Panc1 (cell line): ENCODE data around the gene NFKBIB. TPM values are rescaled to one million over a fixed set of nuclear protein-coding genes. Genes with fewer than 3 reads are reported as not detected.

Experiments
- ATAC-seq: fragments of 200-7000 bp; cut with Tn5 transposase; 2 replicates; pipeline ENCODE4 v1.9.1; 2020; ENCODE audit warnings: mild to moderate bottlenecking, moderate library complexity
- BruUV-seq: library from RNA; stranded (reverse); fragments of 400-500 nt; replicated peaks from 2 replicates; lab custom pipeline; 2021; lab: Mats Ljungman, UMichigan
- CTCF ChIA-PET: fragments of 300-600 bp; sonication (Branson Sonifier 250); formaldehyde crosslinking; loops from one replicate; lab custom pipeline; 2022; ENCODE audit warnings: antibody characterized with exemption; lab: Charles Lee
- POLR2A ChIA-PET: fragments of 300-600 bp; sonication (Branson Sonifier 250); formaldehyde crosslinking; loops from one replicate; lab custom pipeline; 2022; ENCODE audit warnings: antibody characterized with exemption; lab: Charles Lee
- DNase-seq: peaks from one replicate; pipeline ENCODE4 v3.0.0-alpha.2; 2010; ENCODE audit warnings: low read depth, low spot score
- H3K27ac ChIP-seq: 2 replicates; pipeline ENCODE4 v1.5.1; 2011; ENCODE audit warnings: mild to moderate bottlenecking, low read length, inconsistent platforms
- H3K27me3 ChIP-seq: fragments of 200-500 bp; sonication (Bioruptor generic); 2 replicates; pipeline ENCODE4 v1.6.0; 2014; ENCODE audit warnings: low read length, inconsistent platforms; ENCODE audit not compliant: control insufficient read depth, insufficient read depth
- H3K36me3 ChIP-seq: fragments of 200-500 bp; sonication (Bioruptor generic); 2 replicates; pipeline ENCODE4 v1.5.1; 2014; ENCODE audit warnings: inconsistent platforms, mild to moderate bottlenecking, low read length, moderate library complexity; ENCODE audit not compliant: control insufficient read depth, insufficient read depth
- H3K4me1 ChIP-seq: 2 replicates; pipeline ENCODE4 v1.5.1; 2011; ENCODE audit warnings: inconsistent platforms, mild to moderate bottlenecking, low read length, moderate library complexity; ENCODE audit not compliant: control insufficient read depth, insufficient read depth
- H3K4me3 ChIP-seq, 2 experiments: 2 replicates each; pipeline ENCODE4 v1.5.1; 2011 to 2012; ENCODE audit warnings: low read depth in 2 of 2, low read length in 2 of 2, mild to moderate bottlenecking in 2 of 2, inconsistent platforms in 1 of 2, moderate library complexity in 1 of 2
- H3K9me3 ChIP-seq: fragments of 200-500 bp; sonication (Bioruptor generic); 2 replicates; pipeline ENCODE4 v1.5.1; 2014; ENCODE audit warnings: low read depth, mild to moderate bottlenecking, inconsistent platforms, low read length, moderate library complexity; ENCODE audit not compliant: control insufficient read depth, insufficient read depth
- POLR2AphosphoS5 ChIP-seq: IDR thresholded peaks from 2 replicates; pipeline ENCODE4 v1.6.1; 2012; ENCODE audit warnings: mild to moderate bottlenecking, low read depth, low read length, moderate library complexity
- SIN3A ChIP-seq: IDR thresholded peaks from 2 replicates; pipeline ENCODE4 v1.6.1; 2012; ENCODE audit warnings: low read depth, mild to moderate bottlenecking, low read length, moderate library complexity, borderline replicate concordance; ENCODE audit not compliant: insufficient read depth
- TCF7L2 ChIP-seq: IDR thresholded peaks from 2 replicates; pipeline ENCODE4 v1.6.1; 2011; ENCODE audit warnings: mild to moderate bottlenecking, low read depth, low read length, inconsistent platforms
- in situ Hi-C: cut with HindIII; loops from 2 replicates; pipeline ENCODE4 v1.10.0; 2016; ENCODE audit warnings: low sequenced_read_pairs, low pct_unique_long_range_greater_than_20kb
- intact Hi-C: fragments of 100-400 bp; cut with micrococcal nuclease; formaldehyde crosslinking; loops from one replicate; pipeline ENCODE4 v1.10.0; 2022; ENCODE audit not compliant: unreplicated experiment
- total RNA-seq: library from RNA; stranded (reverse); gene quantifications from one replicate; pipeline ENCODE4 v1.2.1, GENCODE V29; 2021; ENCODE audit not compliant: unreplicated experiment
- TF ChIP-seq, protein P1 (sequence below), 2 experiments: IDR thresholded peaks; 2 replicates each; pipeline ENCODE4 v1.6.1; 2011 to 2012; ENCODE audit warnings: low read depth in 2 of 2, control low read depth in 1 of 2, low read length in 1 of 2, mild to moderate bottlenecking in 1 of 2, moderate library complexity in 1 of 2; ENCODE audit not compliant: insufficient read depth in 1 of 2
- TF ChIP-seq, protein P2 (sequence below): fragments of 450-650 bp; IDR thresholded peaks from 2 replicates; pipeline ENCODE4 v1.5.1; 2017; ENCODE audit warnings: mild to moderate bottlenecking

Gene NFKBIB
- total RNA-seq, 1 experiment from 2014 or later: 185 TPM

DNA sequence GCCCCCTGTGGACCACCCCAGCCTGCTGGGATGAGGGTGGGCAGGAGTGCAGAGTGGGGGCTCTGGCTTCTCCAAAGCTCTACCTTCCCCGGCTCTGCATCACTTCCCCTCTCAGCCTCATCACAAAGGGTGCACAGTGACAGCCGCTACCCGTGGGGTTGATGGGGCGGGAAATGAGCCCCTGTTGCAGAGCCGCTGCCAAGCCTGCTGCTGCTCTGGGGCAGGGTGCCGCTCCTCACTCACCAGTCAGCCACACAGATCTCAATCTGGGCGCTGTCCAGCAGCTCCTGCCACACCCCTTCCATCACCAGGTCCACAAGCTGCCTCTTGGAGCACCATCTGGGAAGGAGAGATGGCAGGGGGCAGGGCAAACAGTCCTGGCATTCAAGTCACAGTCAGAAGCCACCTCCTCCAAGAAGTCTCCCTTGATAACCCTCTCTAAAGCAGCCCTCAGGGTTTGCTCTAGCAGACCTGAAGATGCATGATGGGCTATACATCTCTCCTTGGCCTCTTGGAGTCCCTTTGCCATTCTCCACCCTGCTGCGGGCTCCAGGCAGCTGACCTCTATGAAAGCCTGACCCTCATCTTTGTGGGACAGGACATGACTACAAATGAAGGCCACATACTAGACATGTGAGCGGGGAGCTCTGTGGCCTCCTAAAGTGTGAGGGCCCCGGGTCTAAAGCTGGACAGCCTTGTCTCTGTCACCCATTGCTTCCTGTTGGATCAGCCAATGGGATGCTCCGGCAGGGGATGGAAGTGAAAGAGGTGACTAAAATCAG is 46.7 kb downstream of the NFKBIB start:
- ChIA-PET CTCF (interaction anchor here (0.5 to 0.7 kb wide), 2 partner anchors 226 to 422 kb away, joined by 3 to 5 read pairs; no protein-coding TSS in a partner anchor), POLR2A (interaction anchor here (0.6 kb wide), 1 partner anchor 16 kb away, joined by 7 read pairs; no protein-coding TSS in a partner anchor)
- H3K27me3 ChIP-seq: no peaks in the 10 kb centered on the region
- in situ Hi-C loops (no loop called here), intact Hi-C loops (loop anchor here (10.0 kb wide), 1 partner anchor 388 kb away; the partner anchor contains the start of gene GMFG)
- no peaks in the 10 kb centered on the region for H3K4me1 ChIP-seq
- no TSS peak for BruUV-seq
- H3K27ac ChIP-seq: no peak overlapping the region
- peak; percentile 7 for ATAC-seq
- TF ChIP-seq, protein P1, sequence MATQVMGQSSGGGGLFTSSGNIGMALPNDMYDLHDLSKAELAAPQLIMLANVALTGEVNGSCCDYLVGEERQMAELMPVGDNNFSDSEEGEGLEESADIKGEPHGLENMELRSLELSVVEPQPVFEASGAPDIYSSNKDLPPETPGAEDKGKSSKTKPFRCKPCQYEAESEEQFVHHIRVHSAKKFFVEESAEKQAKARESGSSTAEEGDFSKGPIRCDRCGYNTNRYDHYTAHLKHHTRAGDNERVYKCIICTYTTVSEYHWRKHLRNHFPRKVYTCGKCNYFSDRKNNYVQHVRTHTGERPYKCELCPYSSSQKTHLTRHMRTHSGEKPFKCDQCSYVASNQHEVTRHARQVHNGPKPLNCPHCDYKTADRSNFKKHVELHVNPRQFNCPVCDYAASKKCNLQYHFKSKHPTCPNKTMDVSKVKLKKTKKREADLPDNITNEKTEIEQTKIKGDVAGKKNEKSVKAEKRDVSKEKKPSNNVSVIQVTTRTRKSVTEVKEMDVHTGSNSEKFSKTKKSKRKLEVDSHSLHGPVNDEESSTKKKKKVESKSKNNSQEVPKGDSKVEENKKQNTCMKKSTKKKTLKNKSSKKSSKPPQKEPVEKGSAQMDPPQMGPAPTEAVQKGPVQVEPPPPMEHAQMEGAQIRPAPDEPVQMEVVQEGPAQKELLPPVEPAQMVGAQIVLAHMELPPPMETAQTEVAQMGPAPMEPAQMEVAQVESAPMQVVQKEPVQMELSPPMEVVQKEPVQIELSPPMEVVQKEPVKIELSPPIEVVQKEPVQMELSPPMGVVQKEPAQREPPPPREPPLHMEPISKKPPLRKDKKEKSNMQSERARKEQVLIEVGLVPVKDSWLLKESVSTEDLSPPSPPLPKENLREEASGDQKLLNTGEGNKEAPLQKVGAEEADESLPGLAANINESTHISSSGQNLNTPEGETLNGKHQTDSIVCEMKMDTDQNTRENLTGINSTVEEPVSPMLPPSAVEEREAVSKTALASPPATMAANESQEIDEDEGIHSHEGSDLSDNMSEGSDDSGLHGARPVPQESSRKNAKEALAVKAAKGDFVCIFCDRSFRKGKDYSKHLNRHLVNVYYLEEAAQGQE (IDR thresholded peaks at IDR 0.05; ENCODE audit: insufficient read depth in 1 of 2, low read depth in 2 of 2, low read length in 1 of 2): peak in 1 of 2 experiments; percentile 90; a peak in 2 of 4 replicates
- no peak for TF ChIP-seq SIN3A
- no peak for DNase-seq
- H3K4me3 ChIP-seq: no peak overlapping the region
- H3K36me3 ChIP-seq: peaks cover 13% of the 10 kb centered on the region
- H3K9me3 ChIP-seq: no peaks in the 10 kb centered on the region

DNA sequence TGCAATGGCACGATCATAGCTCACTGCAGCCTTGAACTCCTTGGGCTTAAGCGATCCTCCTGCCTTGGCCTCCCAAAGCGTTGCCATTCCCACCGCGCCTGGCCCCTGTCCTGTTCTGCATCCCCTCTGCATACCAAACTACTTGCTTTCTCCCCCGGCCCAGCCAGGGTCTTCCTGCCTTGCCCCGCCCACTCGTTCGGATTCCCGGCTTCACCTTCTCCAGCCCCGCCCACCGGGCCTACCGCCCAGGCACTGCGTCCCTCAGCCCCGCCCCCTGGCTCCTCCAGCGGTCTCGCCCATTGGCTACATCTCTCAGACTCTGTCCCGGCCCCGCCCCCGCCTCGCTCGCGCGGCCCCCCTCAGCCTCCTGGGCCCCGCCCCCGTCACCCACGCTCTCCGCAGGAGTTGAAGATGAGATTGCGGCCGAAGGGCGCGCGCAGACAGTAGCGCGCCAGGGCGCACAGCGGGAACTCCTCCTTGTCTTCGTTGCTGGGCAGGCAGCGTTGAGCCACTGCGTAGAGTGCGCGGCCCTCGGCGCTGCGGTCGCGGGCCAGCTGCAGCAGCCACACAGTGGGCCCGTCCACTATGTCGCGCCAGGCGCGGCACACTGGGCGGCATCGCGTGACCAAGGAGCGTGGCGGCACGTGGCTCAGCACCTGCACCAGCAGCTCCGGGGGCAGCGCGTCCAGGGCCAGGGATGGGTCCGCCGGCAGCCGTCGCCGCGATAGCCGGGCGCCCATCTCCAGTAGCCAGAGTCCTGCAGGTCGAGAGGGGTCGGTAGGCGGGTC is 50.0 kb downstream of the NFKBIB start:
- intact Hi-C loops: loop anchor here (10.0 kb wide), 1 partner anchor 385 kb away; the partner anchor contains the start of gene GMFG
- Histone ChIP-seq H3K36me3 (peaks cover 9% of the 10 kb centered on the region), H3K4me1 (no peaks in the 10 kb centered on the region), H3K4me3 (no peak overlapping the region), H3K27ac (no peak overlapping the region), H3K9me3 (no peaks in the 10 kb centered on the region), H3K27me3 (no peaks in the 10 kb centered on the region)
- TF ChIP-seq TCF7L2 (no peak), SIN3A (no peak), POLR2AphosphoS5 (peak; percentile 60)
- TF ChIP-seq, protein P1 (IDR thresholded peaks at IDR 0.05; ENCODE audit: insufficient read depth in 1 of 2, low read depth in 2 of 2, low read length in 1 of 2): peak in 1 of 2 experiments; percentile 36; a peak in 1 of 4 replicates
- TF ChIP-seq, protein P2, sequence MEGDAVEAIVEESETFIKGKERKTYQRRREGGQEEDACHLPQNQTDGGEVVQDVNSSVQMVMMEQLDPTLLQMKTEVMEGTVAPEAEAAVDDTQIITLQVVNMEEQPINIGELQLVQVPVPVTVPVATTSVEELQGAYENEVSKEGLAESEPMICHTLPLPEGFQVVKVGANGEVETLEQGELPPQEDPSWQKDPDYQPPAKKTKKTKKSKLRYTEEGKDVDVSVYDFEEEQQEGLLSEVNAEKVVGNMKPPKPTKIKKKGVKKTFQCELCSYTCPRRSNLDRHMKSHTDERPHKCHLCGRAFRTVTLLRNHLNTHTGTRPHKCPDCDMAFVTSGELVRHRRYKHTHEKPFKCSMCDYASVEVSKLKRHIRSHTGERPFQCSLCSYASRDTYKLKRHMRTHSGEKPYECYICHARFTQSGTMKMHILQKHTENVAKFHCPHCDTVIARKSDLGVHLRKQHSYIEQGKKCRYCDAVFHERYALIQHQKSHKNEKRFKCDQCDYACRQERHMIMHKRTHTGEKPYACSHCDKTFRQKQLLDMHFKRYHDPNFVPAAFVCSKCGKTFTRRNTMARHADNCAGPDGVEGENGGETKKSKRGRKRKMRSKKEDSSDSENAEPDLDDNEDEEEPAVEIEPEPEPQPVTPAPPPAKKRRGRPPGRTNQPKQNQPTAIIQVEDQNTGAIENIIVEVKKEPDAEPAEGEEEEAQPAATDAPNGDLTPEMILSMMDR: no peak
- ChIA-PET POLR2A (interaction anchor here (0.6 kb wide), 1 partner anchor 253 kb away, joined by 5 read pairs; no protein-coding TSS in a partner anchor), CTCF (interaction anchor here (1.0 kb wide), 1 partner anchor 19 kb away, joined by 3 read pairs; the partner anchor contains the start of genes MRPS12 and SARS2)
- no peak for DNase-seq
- no TSS peak for BruUV-seq
- ATAC-seq: peak; percentile 28
- in situ Hi-C loops: no loop called here
